K562 (cell line): ENCODE data around the gene SLC49A3. TPM values are rescaled to one million over a fixed set of nuclear protein-coding genes. Genes with fewer than 3 reads are reported as not detected.
A peak's percentile ranks its signal among the peaks of the same experiment; 100 is the strongest.

Experiments used
- ERF ChIP-seq: fragments of 450-650 bp; formaldehyde crosslinking; IDR thresholded peaks from 2 replicates; pipeline ENCODE4 v1.4.0; 2020; ENCODE audit warnings: mild to moderate bottlenecking, mixed read lengths
- GTF2B ChIP-seq: IDR thresholded peaks from 2 replicates; pipeline ENCODE4 v1.6.1; 2011; ENCODE audit not compliant: insufficient read length; ENCODE audit errors: extremely low read depth
- MEF2D ChIP-seq: conservative IDR thresholded peaks from 2 replicates; pipeline ENCODE4 v1.6.1; 2016; ENCODE audit warnings: low read depth, missing genetic modification characterization, missing compliant biosample characterization
- NFE2 ChIP-seq: IDR thresholded peaks from 2 replicates; pipeline ENCODE4 v1.6.1; 2014; ENCODE audit warnings: antibody characterized with exemption, low read depth
- PBX2 ChIP-seq, 2 experiments: IDR thresholded peaks in 1 of 2; conservative IDR thresholded peaks in 1 of 2; 2 replicates each; pipeline ENCODE4 v1.6.1; 2016; ENCODE audit warnings: low read depth in 2 of 2, mild to moderate bottlenecking in 1 of 2, missing compliant biosample characterization in 1 of 2, missing genetic modification characterization in 1 of 2, moderate library complexity in 1 of 2
- REST ChIP-seq, 2 experiments: fragments of 450-650 bp; formaldehyde crosslinking in 1 of 2; IDR thresholded peaks; 2 replicates each; pipeline versions ENCODE4 v1.4.0 to v1.6.1; 2014 to 2020; ENCODE audit warnings: mild to moderate bottlenecking in 2 of 2, borderline replicate concordance in 1 of 2, low read depth in 1 of 2
- THRA ChIP-seq: fragments of 450-650 bp; IDR thresholded peaks from 2 replicates; pipeline ENCODE4 v1.6.1; 2017; ENCODE audit warnings: mild to moderate bottlenecking, moderate library complexity
- ZNF449 ChIP-seq: fragments of 250-450 bp; sonication (Bioruptor Pico); IDR thresholded peaks from 2 replicates; pipeline ENCODE4 v1.8.0; 2022; ENCODE audit warnings: moderate library complexity, mild to moderate bottlenecking, inconsistent platforms
- ZNF639 ChIP-seq, 2 experiments: fragments of 200-800 bp in 1 of 2; sonication (Bioruptor generic) in 1 of 2; sonication (generic) in 1 of 2; formaldehyde crosslinking in 1 of 2; IDR thresholded peaks in 1 of 2; conservative IDR thresholded peaks in 1 of 2; 2 replicates each; pipeline versions ENCODE4 v1.5.0 to v1.6.1; 2016 to 2020; ENCODE audit warnings: missing compliant biosample characterization in 1 of 2, missing genetic modification characterization in 1 of 2, missing genetic modification reagents in 1 of 2
- polyA plus RNA-seq, 8 experiments: library from polyadenylated mRNA; depleted of rRNA in 4 of 8; stranded (reverse) in 5 of 8; unstranded in 3 of 8; fragments of >200 nt; fragmentation: Nextera tagmentation in 2 of 8; fragmentation: Illumina TruSeq in 1 of 8; extraction: Ambion mirVana in 2 of 8; extraction: Trizol in 1 of 8; gene quantifications; 2 replicates each; pipeline versions ENCODE4 v1.2.1 to v1.2.3, GENCODE V29; 2011 to 2014; ENCODE audit warnings: inconsistent platforms in 1 of 8, missing spikeins in 1 of 8
- total RNA-seq, 7 experiments: library from RNA; depleted of rRNA in 6 of 7; stranded (reverse); fragments of >200 nt in 6 of 7; fragmentation: Illumina TruSeq in 2 of 7; extraction: Trizol in 2 of 7; gene quantifications; 2 replicates each; pipeline versions ENCODE4 v1.2.1 to v1.2.3, GENCODE V29; 2011 to 2021; ENCODE audit warnings: low replicate concordance in 1 of 7

Gene SLC49A3
- total and polyA plus RNA-seq, 9 of the 15 experiments (the other 6 are each of a cell fraction or from before 2014, with no cell fraction given): 0.24 to 0.41 TPM; not detected in 7

- no peak for TF ChIP-seq THRA
- TF ChIP-seq PBX2 (CRISPR knock-in tag; IDR thresholded peaks at IDR 0.05; ENCODE audit: low read depth): no peak
- TF ChIP-seq PBX2 (tag; conservative IDR thresholded peaks at IDR 0.05; ENCODE audit: low read depth): no peak
- TF ChIP-seq REST (IDR thresholded peaks at IDR 0.05; ENCODE audit: borderline replicate concordance): peak; percentile 64
- TF ChIP-seq REST (CRISPR knock-in tag; IDR thresholded peaks at IDR 0.05; ENCODE audit: low read depth): no peak
- TF ChIP-seq ERF: no peak
- TF ChIP-seq ZNF449 (CRISPR knock-in tag): no peak
- TF ChIP-seq NFE2: no peak
- no peak for TF ChIP-seq MEF2D (tag)
- TF ChIP-seq GTF2B: no peak
- 0 out of 4 replicates have a peak, but pooled peaks of 1 of the 2 experiments have one; percentile 38 for TF ChIP-seq ZNF639 (CRISPR knock-in tag; conservative IDR thresholded peaks at IDR 0.05 in 1 of 2, IDR thresholded peaks at IDR 0.05 in 1 of 2)
Measured at GRCh38 chr4:726838-727237, 37.9 kb upstream of the SLC49A3 start (continued).
